ENCODE results near the gene PPM1H. TPM values are rescaled to one million over a fixed set of nuclear protein-coding genes. Genes with fewer than 3 reads are reported as not detected.
"Not testable (repeated sequence)": the region's sequence is repeated elsewhere in the genome, so short reads cannot be mapped to it uniquely, and the experiment has no call there.

The PPM1H gene
- total RNA-seq, 1 experiment from 2014 or later = 9.7 TPM

- no peak for DNase-seq (ENCODE audit: low read depth)
Measured at GRCh38 chr12:62767946-62768345, 167.0 kb downstream of the PPM1H start.

DNA sequence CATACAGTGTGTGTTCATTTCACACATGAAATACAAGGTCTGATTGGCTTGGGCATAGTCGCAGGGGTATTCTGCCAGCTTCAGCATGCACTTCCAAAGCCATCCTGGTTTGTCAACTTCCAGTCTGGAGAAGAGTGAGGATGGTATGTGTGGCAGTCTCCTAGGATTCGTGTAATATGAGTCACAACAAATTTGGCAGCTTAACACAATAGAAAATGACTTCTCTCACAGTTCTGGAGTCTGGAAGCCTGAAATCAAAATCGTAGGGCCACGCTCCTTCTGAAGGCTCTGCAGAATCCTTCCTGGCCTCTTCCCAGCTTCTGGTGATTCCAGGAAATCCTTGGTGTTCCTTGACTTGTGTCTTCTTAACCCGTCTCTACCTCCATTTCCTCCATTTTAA lies 167.5 kb downstream of the PPM1H start:
- DNase-seq (ENCODE audit: low read depth) = peak; percentile 71

- DNase-seq (ENCODE audit: low read depth) = no peak
Measured at GRCh38 chr12:62766496-62766895, 168.5 kb downstream of the PPM1H start.

GRCh38 chr12:62763861-62764645 lies 170.9 kb downstream of the PPM1H start:
- no peak for DNase-seq (ENCODE audit: low read depth)

- no peak for DNase-seq (ENCODE audit: low read depth)
Measured at GRCh38 chr12:62763312-62763711, 171.6 kb downstream of the PPM1H start.

DNA sequence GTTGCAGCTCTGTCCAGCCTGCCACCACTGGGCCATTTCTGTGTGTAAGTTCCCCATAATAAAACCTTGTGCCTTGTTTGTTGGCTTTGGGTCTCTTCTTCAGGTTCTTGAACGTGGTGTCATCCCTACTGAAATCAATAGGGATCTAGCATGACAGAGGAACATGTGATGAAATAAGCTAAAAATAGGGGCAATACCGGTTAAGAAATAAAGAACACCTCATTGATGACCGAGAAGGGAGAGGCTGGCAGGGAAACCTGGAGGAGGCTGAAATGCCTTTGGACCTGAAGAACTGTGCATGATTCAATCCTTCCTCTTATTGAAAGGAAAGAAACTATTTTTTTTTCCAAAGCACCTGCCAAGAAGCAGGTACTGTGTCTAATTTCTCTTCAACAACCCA lies 172.3 kb downstream of the PPM1H start:
- no peak for DNase-seq (ENCODE audit: low read depth)

DNA sequence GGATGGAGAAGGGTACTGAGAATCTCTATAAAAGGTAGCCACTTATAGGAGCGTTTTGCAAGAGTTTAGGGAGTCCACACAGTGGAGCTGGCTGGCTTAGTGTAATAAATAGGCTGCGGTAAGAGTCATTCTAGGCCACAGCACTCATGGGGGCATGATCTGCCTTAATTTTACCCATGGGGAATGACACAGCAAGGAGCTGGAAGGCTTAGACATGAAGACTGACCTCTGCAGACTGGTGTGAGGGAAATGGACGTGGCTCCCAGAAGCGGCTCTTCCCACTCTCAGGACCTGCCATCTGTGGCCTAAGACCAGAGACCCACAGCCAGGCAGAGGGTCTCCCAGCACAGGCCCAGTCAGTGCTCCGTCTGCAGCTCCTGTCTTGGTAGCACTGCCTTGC lies 173.3 kb downstream of the PPM1H start:
- DNase-seq (ENCODE audit: low read depth) = peak; percentile 76

DNA sequence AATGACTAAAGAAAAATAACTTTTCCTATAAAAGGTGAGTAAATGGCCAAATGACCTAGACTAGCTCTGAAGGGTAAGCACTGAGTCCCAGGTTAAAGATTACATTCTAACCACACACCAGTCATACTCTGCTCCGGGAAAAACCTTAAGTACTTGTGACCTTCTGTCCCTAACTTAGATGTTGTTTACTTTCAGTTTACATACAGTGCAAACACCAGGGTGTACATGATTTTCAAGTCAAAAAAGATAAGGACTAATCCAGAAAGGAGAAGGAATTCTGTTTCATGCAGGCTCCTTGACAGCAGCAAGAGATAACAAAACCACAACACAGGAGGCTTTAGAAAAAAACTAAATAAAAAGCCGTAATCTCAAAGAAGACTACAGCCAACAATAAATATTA lies 174.2 kb downstream of the PPM1H start:
- DNase-seq (ENCODE audit: low read depth) = no peak

- DNase-seq (ENCODE audit: low read depth) = not testable (repeated sequence)
Measured at GRCh38 chr12:62760341-62760740, 174.6 kb downstream of the PPM1H start.

DNA sequence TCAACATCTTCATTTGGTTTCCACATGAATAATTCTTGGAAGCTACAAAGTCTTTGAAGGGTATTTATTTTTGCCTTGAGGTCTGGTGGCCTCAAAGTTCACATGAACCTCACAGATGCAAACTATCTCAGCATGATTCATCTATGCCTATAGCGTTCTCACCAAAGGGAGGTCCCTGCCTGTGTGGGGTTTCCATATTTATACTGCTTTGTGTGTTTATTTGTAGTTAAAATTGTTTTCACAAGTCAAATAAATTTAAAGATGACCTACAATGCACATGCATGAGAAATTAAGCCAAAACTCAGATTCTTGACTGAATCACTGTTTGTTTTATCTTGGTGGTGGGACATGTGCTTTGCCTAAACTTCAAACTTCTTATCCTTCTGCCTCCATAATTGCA lies 176.7 kb downstream of the PPM1H start:
- DNase-seq (ENCODE audit: low read depth) = peak; percentile 60

GRCh38 chr12:62757048-62757447 lies 177.9 kb downstream of the PPM1H start:
- no peak for DNase-seq (ENCODE audit: low read depth)

DNA sequence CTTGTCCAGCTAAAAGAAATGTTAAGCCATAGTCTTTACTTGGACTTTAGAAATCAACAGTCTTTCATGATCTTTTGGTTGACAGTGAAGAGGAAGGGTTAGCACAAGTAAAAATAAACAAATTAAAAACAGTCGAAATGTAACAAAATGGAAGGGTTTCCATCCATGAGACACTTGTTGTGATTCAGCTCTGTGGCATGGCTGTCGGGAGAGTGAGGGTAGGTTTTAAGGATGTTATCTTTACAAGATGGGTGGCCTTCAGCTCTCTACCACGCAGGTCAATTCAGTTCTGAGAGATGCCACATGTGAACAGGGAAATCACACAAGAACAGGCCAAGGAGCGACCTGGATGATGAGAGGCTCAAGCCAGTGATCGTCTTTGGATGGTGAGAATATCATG lies 180.2 kb downstream of the PPM1H start:
- no peak for DNase-seq (ENCODE audit: low read depth)

GRCh38 chr12:62751810-62752155 lies 183.2 kb downstream of the PPM1H start:
- no peak for DNase-seq (ENCODE audit: low read depth)

DNA sequence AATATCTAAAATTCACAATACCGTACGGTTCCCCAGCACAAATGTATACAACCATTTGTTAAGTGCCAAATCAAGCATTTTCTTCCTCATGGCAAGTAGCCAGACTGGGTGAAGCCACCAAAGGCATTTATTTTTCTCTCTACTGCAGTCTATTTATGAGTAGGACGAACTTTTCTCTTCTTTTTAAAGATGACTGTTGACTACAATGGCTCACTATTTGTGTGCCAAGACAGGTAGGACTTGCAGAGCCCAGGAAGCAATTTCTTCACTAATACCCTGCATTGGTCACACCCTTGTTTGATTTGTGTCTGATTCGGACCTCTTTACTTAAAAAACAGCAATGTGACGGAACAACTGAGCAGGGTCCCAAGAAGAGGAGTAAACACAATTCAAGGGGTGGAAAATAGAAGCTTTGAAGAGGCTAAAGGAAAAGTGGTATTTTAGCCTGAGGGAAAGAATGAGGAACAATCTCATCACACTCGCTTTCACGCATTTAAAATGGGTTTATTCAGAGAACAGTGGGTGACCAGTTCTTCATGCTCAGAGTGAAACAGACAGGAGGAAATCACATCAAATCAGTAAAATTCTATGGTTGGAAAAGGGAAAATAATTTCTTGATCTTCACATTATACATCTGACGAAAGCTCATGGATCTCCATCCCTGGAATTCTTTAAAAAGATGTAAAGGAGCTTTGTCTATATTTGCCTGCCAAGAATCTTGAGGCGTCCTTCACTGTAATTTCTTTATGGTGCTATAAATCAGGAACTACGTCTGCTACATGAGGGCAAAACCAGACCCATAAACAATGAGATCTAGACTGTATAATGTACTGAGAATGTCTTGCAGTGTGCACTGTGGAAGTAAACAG lies 183.8 kb downstream of the PPM1H start:
- DNase-seq (ENCODE audit: low read depth) = no peak

- DNase-seq (ENCODE audit: low read depth) = no peak
Measured at GRCh38 chr12:62749586-62749985, 185.4 kb downstream of the PPM1H start.

DNA sequence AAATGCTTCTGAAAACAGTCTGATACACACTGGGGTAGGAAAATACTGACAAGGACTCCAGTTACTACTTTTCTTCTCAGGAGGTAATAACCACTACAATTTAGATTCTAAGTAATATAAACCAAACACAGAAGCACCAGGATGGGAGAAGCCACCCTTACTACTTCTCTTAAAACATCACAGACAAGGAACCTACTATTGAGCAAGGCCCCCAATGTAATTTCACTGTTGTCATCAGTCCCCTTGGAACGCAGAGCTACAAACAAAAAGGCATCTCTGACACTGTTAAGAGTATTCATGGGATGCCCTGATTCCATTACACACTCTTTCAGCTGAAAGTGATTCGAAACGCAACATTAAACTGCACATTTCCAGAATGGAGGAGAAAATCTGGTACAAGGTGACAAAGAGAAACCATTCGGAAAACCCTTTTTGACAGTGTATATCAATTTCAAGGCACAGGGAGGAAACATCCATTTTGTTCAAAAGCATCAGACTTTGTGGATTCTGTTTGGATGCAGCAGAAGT lies 185.9 kb downstream of the PPM1H start:
- no peak for DNase-seq (ENCODE audit: low read depth)

GRCh38 chr12:62744551-62744950 lies 190.4 kb downstream of the PPM1H start:
- DNase-seq (ENCODE audit: low read depth) = peak; percentile 88

DNA sequence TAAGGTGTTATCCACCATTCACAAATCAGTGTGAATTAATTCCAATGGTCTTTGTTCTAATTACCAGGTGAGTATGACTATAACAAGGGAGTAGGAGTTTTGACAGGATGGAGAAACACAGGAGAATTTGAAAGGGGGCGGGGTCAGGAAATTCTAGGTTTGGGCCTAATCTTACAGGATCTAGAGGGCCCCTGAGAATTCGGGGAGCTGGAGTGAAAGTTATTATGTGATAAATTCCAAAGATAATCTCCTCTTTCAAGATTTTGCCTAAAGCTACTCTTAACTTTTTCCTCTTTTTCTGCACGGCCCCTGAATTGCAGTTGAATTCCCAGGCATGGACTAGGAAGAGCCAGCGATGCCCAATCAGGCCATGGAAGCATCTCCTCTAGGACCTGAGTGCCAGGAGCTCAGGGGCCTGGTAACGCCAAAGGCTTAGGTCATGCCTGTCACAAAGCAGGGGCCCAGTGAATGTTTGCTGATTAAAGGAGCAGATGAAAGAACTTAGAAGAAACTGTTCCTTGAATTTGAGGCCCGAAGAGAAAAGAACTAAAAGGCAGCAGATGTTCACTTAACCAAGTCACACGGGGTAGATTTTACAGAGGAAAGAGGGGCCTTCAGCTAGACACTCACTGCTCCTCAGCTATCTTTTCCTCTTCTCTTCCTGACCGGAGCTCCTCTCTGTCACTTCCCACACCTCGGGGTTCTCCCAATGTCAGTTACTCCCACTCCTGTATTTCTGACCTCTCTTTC lies 195.5 kb downstream of the PPM1H start:
- DNase-seq (ENCODE audit: low read depth) = no peak

DNA sequence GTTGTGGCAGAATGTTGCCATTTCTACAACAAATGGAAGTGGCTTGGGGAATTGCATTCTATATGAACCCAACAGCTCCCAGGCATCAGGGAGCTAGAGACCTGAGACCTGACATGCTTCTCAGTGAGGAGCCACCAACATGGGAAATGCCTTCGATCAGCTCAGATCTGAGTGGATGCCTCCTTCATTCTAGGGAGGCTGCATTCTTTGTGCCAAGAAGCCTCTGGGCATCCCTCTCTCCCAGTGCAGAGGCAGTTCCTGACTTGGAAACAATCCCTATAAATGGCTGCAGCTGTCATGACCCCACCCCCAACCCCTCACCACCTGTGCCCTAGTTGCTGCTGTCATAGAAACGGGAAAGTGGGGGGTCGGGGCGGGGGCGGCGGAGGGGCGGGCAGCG lies 196.3 kb downstream of the PPM1H start:
- DNase-seq (ENCODE audit: low read depth) = no peak

GRCh38 chr12:62738105-62738504 lies 196.8 kb downstream of the PPM1H start:
- DNase-seq (ENCODE audit: low read depth) = peak; percentile 65

- no peak for DNase-seq (ENCODE audit: low read depth)
Measured at GRCh38 chr12:62737615-62738014, 197.3 kb downstream of the PPM1H start.

DNA sequence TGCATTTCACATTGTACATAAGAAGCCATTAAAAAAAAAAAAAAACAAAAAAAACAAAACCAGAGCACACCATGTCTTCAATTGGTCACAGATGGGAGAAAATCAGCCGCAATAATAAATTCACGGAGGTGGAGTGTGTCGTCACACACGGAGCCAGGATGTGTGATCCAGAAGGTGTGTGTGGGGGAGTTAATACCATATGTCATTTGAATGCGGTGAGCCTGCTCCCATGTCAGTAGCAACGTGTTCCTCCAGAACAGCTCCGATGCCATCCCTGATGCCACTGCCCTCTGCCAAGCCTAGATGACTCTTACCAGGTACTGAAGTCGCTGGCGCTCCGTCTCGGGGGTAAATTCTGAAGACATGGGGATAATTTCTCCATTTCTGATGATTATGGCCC lies 197.8 kb downstream of the PPM1H start:
- no peak for DNase-seq (ENCODE audit: low read depth)
